ENCODE measurements around the gene HMGXB4. TPM values are rescaled to one million over a fixed set of nuclear protein-coding genes. Genes with fewer than 3 reads are reported as not detected.

HMGXB4 gene
- polyA plus RNA-seq, 2 of the 4 experiments (the other 2 are of a cell fraction), result 12.9 to 29.5 TPM

DNA sequence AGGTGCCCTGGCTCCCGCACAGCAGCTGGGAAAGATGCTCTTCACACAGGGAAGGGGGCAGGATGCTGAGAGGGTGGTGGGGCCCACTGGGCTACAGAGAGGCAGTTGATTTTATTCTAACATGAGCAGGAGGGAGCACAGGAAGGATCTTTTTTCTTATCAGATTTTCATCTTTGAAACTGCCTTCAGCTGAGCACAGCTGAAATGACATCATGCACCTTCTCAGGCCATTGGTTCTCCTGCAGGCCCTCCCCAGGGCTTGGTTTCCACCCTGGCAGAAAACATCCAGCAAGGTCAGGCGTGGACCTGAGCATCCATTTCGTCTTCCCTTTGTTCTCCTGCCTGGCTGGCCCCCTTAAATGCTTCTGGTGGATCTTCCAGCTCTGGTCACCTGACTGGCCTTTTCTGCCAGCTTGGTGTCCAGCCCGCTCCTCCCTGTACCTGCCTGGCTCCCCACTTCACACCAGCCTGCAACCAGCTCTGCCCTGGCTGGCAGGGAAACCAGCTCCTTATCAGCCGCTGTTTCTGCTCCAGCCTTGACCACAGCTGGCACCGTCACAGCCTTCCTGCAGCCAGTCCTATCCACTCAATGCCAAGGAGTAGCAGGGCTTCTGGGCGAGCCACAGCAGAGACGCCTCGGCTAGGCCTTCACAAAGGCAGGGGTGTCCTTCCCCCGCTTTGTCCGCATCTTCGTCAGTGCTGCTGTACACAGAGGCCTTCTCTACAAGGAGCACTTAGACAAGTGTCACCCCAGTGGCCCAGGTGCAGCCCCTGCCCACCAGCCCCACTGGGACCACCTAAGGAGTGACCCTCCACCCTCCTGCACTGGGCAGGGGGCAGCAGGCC is 78.9 kb downstream of the HMGXB4 start:
- no peak overlapping the region for H3K27ac ChIP-seq
- no peak overlapping the region for H3K4me2 ChIP-seq
- ATAC-seq (no peak), FAIRE-seq (no peak), DNase-seq (ENCODE audit: low read depth in 1 of 2, low spot score in 1 of 2) (no peak)
- H3K4me3 ChIP-seq, result no peak overlapping the region
- H3K9me3 ChIP-seq, result no peaks in the 10 kb centered on the region
- CTCF ChIA-PET, result interaction anchor here (1.2 to 1.6 kb wide), 2 partner anchors 14 to 15 kb away, joined by 3 to 7 read pairs; no protein-coding TSS in a partner anchor
- TF ChIP-seq BHLHE40 (IDR thresholded peaks at IDR 0.05; ENCODE audit: low read depth, low read length), result no peak
- TF ChIP-seq FOSL2 (IDR thresholded peaks at IDR 0.05), result no peak
- TF ChIP-seq FOSL2 (CRISPR knock-in tag; IDR thresholded peaks at IDR 0.05), result no peak
- POLR2A ChIA-PET, result no interaction called here
- 90% methylated on average over 10 of the region's 12 CpGs for WGBS (ENCODE audit: missing lambda C conversion rate)
- H3K4me1 ChIP-seq, result no peaks in the 10 kb centered on the region

DNA sequence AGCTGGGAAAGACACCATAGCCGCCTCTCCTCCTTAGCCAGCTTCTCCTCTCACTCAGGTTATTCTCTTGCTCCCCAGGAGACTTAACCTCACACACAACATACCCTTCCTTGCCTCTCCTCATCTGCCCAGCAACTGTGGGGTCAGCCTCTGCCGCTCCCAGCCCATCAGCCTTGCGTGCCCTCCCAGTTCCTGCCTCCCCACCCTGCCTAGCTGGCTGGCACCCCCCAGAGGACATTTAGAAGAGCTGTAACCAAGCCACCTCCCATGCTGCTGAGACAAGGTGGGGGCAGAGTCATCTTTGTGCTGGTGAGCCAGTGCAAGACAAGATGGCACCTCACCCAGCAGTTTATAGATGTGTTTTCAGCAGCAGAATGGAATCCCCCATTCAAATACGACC is 80.6 kb downstream of the HMGXB4 start:
- Histone ChIP-seq H3K27ac (no peak overlapping the region), H3K4me1 (no peaks in the 10 kb centered on the region), H3K4me2 (no peak overlapping the region), H3K4me3 (no peak overlapping the region), H3K9me3 (no peaks in the 10 kb centered on the region)
- peak; percentile 16 to 61; a peak in 3 of 6 replicates for ATAC-seq
- no peak for DNase-seq (ENCODE audit: low read depth in 1 of 2, low spot score in 1 of 2)
- WGBS (ENCODE audit: missing lambda C conversion rate), result 80% methylated on average over 4 of the region's 4 CpGs
- CTCF ChIA-PET, result interaction anchor here (0.9 to 1.5 kb wide), 3 partner anchors 12 to 13 kb away, joined by 3 to 5 read pairs (median 3); no protein-coding TSS in a partner anchor
- POLR2A ChIA-PET, result no interaction called here
- TF ChIP-seq FOSB (CRISPR knock-in tag; IDR thresholded peaks at IDR 0.05) (no peak), SMC3 (IDR thresholded peaks at IDR 0.05) (no peak), ATOH8 (CRISPR knock-in tag; IDR thresholded peaks at IDR 0.05; ENCODE audit: low read depth) (no peak), ZSCAN20 (CRISPR knock-in tag; IDR thresholded peaks at IDR 0.05) (no peak), PHF8 (IDR thresholded peaks at IDR 0.05; ENCODE audit: borderline replicate concordance, low read depth) (no peak), CHD2 (IDR thresholded peaks at IDR 0.05; ENCODE audit: low read length, partially characterized antibody) (no peak), RAD21 (conservative IDR thresholded peaks at IDR 0.05 in 1 of 2, IDR thresholded peaks at IDR 0.05 in 1 of 2) (peak in 1 of 2 experiments; percentile 16; a peak in 1 of 5 replicates)
- no peak for FAIRE-seq

DNA sequence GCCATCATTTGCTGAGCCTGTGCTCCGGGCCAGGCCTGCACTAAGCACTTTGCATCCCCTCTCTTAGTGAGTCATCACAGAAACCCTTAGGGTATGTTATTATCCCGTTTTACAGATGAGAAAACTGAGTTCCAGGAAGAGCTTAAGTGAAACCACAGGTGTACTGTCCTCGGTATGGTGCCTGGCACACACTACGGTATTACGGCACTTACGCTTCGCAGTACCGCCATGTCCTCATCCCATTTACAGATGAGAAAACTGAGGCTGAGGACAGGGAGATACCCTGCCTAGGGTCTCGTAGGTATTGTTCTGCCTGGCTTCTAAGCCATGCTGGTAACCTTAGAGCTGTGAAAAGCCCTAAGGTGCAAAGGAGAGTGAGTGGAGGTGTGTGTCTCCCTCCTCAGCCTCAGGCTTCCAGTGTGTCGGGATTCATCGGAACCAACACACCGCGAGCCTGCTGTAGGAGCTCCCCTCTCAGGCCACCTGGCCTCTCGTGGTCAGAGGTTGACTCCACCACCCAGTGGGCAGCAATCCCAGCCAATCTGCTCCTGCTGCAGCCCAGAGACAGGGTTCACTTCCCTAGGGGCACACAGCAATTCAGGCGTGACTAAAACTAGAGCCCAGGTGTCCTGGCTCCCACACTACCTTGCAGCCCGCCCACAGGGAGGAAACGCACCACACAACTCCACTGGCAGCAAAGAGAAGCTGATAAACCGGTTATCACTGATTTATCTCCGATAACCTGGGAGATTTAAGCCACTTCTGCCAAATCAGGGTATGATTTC is 84.0 kb downstream of the HMGXB4 start:
- no peak overlapping the region for H3K4me3 ChIP-seq
- H3K4me1 ChIP-seq, result no peaks in the 10 kb centered on the region
- TF ChIP-seq CHD2 (IDR thresholded peaks at IDR 0.05; ENCODE audit: low read length, partially characterized antibody) (no peak), HES2 (IDR thresholded peaks at IDR 0.05) (no peak), ZNF302 (CRISPR knock-in tag; IDR thresholded peaks at IDR 0.05) (no peak), CTCF (IDR thresholded peaks at IDR 0.05) (no peak)
- DNase-seq (ENCODE audit: low read depth in 1 of 2, low spot score in 1 of 2), result no peak
- no peak overlapping the region for H3K4me2 ChIP-seq
- no peak for FAIRE-seq
- 91% methylated on average over 17 of the region's 19 CpGs for WGBS (ENCODE audit: missing lambda C conversion rate)
- ATAC-seq, result no peak
- H3K9me3 ChIP-seq, result no peaks in the 10 kb centered on the region
- POLR2A ChIA-PET, result no interaction called here
- CTCF ChIA-PET, result no interaction called here
- H3K27ac ChIP-seq, result no peak overlapping the region

GRCh38 chr22:35342390-35342789 is 85.1 kb downstream of the HMGXB4 start:
- no peak overlapping the region for H3K27ac ChIP-seq
- POLR2A ChIA-PET, result no interaction called here
- DNase-seq (ENCODE audit: low read depth in 1 of 2, low spot score in 1 of 2) (no peak), FAIRE-seq (no peak), ATAC-seq (0 out of 6 replicates have a peak, but pooled peaks of 1 of the 2 experiments have one; percentile 5)
- no peak overlapping the region for H3K4me3 ChIP-seq
- TF ChIP-seq CBX8 (IDR thresholded peaks at IDR 0.05) (no peak), CHD2 (IDR thresholded peaks at IDR 0.05; ENCODE audit: low read length, partially characterized antibody) (no peak), KDM1A (IDR thresholded peaks at IDR 0.05; ENCODE audit: low read depth) (no peak), JUN (IDR thresholded peaks at IDR 0.05) (no peak), FOSB (CRISPR knock-in tag; IDR thresholded peaks at IDR 0.05) (no peak), HOXB5 (CRISPR knock-in tag; IDR thresholded peaks at IDR 0.05) (no peak), EHF (CRISPR knock-in tag; IDR thresholded peaks at IDR 0.05) (no peak), CHD4 (IDR thresholded peaks at IDR 0.05; ENCODE audit: borderline replicate concordance) (no peak), MAFK (IDR thresholded peaks at IDR 0.05; ENCODE audit: partially characterized antibody) (no peak), SREBF2 (IDR thresholded peaks at IDR 0.05) (no peak), NFE2L2 (conservative IDR thresholded peaks at IDR 0.05; ENCODE audit: low read length) (no peak), RNF2 (IDR thresholded peaks at IDR 0.05; ENCODE audit: borderline replicate concordance, low read depth) (no peak)
- TF ChIP-seq, protein P1, sequence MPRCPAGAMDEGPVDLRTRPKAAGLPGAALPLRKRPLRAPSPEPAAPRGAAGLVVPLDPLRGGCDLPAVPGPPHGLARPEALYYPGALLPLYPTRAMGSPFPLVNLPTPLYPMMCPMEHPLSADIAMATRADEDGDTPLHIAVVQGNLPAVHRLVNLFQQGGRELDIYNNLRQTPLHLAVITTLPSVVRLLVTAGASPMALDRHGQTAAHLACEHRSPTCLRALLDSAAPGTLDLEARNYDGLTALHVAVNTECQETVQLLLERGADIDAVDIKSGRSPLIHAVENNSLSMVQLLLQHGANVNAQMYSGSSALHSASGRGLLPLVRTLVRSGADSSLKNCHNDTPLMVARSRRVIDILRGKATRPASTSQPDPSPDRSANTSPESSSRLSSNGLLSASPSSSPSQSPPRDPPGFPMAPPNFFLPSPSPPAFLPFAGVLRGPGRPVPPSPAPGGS (IDR thresholded peaks at IDR 0.05), result no peak
- CTCF ChIA-PET, result no interaction called here
- H3K4me1 ChIP-seq, result no peaks in the 10 kb centered on the region
- 93% methylated on average over 4 of the region's 4 CpGs for WGBS (ENCODE audit: missing lambda C conversion rate)
- H3K4me2 ChIP-seq, result no peak overlapping the region
- no peaks in the 10 kb centered on the region for H3K9me3 ChIP-seq

Data from A549 (cell line).